NCI-H82 treated with DMSO at 0.1 percent for 48 hours (cell line): ENCODE data around the gene ELOVL7.
"Not testable (repeated sequence)": the region's sequence is repeated elsewhere in the genome, so short reads cannot be mapped to it uniquely, and the experiment has no call there.

Experiments
- DNase-seq: peaks from one replicate; lab custom pipeline; 2025; ENCODE audit not compliant: unreplicated experiment; lab: John Stamatoyannopoulos, UW

The ELOVL7 gene

DNA sequence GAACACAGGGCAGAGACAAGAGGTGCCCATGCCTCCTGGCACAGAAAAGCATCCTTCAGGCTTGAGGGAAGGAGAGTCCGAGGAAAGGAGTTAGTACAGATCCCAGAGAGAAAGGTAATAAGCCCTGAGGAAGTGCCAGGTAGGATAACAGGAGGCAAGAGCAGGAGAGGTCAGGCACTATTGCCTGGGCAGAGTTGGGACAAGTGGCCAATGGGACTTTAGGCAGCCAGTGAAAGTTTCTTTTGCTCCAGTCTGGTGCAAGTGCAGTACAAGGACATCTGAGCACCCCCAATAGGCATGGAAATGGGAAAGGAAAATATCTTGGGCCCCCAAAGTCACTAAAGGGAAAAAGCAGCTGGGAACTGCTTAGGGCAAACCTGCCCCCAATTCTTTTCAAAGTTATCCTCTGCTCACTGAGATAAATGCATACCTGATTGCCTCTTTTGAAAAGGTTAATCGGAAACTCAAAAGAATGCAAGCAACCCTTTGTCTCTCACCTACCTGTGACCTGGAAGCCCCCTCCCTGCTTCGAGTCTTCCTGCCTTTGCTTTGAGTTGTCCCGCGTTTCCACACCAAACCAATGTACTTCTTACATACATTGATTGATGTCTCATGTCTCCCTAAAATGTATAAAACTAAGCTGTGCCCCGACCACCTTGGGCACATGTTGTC, 46.5 kb downstream of the ELOVL7 start:
- no peak for DNase-seq

DNA sequence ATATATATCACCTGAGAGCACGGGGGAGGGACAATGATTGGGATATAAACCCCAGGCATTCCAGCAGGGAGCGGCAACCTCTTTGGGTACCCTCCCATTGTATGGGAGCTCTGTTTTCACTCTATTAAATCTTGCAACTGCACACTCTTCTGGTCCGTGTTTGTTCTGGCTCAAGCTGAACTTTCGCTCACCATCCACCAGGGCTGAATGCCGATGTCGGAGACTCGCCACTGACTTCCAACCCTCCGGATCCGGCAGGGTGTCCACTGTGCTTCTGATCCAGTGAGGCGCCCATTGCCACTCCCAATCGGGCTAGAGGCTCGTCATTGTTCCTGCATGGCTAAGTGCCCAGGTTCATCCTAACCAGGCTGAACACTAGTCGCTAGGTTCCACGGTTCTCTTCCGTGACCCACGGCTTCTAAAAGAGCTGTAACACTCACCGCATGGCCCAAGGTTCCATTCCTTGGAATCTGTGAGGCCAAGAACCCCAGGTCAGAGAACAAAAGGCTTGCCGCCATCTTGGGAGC, 48.6 kb downstream of the ELOVL7 start:
- DNase-seq, result not testable (repeated sequence)

DNA sequence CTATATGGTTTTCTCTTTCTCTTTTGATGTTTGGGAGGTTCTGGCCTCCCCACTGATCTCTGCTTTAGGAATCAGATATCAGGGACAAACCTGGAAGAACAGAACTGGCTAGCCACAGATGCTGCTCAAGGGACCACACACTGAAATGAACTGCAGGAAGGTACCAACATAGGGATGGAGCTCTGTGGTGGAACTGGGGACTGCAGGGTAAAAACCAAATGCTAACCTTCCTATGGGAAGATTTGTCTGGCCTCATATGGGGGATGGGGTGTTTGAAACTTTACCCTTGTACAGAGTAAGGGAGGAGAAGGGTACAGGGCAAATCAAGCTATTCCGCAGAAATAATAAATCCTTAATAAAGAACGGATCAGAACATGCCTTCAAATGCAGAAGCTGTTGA, 49.4 kb downstream of the ELOVL7 start:
- DNase-seq, result no peak

DNA sequence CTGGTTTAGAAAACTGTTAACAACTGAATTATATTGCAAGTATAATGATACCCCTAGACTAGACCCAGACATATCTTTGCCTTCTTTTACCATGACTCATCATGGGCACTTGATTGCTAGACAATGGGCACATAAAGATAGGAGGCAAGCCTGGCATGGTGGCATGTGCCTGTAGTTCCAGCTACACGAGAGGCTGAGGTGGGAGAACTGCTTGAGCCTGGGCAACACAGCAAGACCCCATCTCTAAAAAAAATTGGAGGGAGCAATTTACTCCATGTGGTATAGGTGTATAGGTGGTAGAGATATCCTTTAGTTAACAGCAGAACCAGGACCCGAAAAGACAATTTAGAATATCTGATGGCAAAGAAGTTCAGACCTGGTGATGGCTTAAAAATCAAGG, 51.6 kb downstream of the ELOVL7 start:
- DNase-seq, result no peak

DNA sequence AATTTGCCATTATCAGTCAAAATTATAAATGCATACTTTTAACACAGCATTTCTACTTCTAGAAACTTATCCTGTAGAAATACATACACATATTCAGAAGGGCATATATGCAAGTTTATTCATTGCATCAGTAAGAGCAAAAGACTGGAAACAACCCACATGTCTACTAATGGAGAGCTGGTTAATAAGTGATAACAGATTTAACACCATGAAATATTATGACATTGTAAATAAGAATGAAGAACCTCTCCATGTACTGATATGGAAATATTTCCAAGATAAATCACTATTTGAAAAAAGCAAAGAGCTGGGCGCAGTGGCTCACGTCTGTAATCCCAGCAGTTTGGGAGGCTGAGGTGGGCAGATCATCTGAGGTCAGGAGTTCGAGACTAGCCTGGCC, 54.5 kb downstream of the ELOVL7 start:
- DNase-seq, result no peak

DNA sequence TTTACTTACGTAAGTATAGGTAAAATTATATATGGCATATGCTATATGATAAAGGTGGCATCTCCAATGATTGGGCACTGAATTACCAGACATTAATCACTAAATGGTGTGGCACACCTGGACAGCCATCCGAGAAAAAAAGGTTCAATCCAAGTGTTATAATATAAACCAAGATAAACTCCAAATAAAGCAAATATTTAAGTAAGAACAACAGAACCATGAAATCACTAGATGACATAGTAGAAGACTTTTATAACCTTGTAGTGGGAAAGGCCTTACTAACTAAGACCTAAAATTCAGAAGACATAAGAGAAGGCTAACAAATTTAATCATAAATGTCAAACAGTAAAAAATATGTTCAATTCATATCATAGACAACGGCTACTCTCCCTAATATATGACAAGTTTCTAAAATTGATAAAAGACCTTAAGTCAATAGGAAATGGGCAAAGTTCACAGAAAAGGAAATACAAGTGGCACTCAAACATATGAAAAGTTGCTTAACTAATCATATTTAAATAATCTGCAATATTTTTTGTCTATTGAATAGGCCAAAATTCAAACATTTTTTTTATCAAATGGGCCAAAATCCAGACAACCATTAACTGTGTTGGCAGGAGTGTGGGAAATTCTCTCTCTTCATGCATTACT, 55.1 kb downstream of the ELOVL7 start:
- DNase-seq, result no peak

DNA sequence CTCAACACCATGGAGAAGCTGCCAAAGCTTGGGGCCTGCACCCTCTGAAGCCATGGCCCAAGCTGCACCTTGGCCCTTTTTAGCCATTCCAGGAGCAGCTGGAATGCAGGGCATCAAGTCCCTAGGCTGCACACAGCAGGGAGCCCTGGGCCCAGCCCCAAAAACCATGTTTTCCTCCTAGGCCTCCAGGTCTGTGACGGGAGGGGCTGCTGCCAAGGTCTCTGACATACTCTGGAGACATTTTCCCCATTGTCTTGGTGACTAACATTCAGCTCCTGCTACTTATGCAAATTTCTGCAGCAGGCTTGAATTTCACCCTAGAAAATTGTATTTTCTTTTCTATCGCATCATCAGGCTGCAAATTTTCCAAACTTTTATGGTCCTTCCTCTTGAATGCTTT, 64.6 kb downstream of the ELOVL7 start:
- DNase-seq, result no peak

DNA sequence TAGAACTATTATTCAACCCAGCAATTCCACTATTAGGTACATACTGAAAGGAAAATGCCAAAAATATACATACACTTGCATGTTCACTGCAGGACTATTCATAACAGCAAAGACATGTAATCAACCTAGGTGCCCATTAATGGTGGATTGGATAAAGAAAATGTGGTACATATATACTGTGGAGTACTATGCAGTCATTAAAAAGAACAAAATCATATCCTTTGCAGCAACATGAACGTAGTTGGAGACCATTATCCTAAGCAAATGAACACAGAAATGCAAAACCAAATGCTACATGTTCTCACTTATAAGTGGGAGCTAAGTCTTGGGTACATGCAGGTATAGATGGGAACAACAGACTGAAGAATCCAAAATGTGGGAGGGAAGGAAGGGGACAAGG, 67.7 kb downstream of the ELOVL7 start:
- no peak for DNase-seq

DNA sequence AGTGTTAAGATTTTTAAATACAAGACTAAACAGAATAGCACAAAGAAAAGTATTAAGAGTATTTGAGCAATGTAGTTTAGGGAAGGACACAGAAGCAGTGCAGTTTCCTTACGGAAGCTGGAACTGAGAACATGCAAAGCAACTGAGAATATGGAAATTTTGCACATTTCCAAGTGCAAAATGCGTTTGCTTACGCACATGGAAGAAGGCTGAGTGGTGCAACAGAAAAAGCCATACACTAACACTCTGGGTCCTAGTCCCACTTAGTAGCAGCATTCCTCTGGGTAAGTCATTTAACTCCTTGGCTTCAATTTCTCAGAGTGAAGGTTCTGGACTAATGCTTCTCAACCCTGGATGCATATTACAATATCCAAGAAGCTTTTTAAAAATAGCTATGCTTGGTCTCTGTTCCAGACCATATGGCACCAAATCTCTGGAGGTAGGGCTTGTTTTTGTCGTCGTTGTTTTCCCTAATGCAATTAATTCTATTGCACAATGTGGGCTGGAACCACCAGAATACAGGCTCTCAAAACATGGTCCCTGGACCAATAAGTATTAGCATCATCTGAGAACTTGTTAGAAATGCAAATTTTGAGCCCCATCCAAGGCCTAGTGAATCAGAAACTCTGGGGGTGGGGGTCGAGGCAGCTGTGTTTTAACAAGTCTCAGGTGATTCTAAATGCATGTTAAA, 78.9 kb downstream of the ELOVL7 start:
- no peak for DNase-seq

DNA sequence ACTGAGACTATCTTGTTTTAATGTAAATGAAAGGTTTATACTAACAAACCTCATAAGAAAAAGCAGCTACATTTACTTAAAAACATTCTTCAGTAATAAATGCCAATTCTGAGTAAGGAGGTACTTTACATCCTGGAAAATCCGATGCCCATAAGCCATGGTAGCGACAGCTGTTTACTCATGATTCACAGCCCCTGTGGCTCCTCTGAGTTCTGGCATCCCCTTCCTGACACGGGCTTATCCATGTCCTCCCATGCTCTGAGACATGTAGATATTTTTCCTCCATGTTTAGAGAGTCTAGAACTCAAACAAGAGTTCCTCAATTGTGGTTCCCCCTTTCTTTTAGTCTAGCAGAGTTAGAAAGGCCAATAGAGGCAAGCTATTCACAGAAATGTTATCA, 81.0 kb downstream of the ELOVL7 start:
- DNase-seq, result no peak

DNA sequence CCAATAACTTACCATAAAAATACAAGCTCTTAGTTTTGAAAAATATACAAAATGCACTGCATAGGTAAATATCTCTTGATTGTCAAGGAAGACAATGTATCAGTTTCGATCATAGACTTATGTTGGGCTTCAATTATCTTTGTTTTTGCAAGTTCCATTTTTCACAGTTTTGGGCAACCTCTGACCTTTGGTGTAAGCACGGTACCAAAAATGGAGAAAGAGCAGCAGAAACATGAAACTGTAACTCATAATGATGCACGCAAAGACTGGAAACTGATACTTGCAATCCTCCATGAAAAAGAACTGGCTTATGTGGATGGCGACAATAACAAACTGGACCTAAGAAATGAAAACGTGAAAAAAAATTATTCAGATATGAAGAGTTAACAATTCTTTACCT, 89.6 kb downstream of the ELOVL7 start:
- no peak for DNase-seq

DNA sequence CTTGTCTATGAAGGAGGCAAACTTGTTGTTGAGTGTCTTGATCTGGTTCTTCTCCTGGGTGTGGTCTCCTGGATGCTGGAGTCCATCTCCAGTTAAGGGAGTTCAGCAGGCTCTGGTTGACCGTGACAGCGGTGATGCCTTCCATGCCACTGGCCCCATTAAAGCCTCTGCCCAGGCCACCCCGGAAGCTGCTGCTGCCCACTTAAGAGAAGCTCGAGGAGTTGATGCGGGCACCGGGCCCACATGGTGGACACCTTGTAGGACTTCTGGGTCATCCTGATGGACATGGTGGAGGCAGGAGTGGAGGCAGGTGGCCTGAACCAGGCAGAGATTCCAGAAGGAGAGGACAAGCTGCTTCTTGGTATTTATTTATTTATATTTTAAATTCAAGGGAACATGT, 99.4 kb downstream of the ELOVL7 start:
- no peak for DNase-seq

DNA sequence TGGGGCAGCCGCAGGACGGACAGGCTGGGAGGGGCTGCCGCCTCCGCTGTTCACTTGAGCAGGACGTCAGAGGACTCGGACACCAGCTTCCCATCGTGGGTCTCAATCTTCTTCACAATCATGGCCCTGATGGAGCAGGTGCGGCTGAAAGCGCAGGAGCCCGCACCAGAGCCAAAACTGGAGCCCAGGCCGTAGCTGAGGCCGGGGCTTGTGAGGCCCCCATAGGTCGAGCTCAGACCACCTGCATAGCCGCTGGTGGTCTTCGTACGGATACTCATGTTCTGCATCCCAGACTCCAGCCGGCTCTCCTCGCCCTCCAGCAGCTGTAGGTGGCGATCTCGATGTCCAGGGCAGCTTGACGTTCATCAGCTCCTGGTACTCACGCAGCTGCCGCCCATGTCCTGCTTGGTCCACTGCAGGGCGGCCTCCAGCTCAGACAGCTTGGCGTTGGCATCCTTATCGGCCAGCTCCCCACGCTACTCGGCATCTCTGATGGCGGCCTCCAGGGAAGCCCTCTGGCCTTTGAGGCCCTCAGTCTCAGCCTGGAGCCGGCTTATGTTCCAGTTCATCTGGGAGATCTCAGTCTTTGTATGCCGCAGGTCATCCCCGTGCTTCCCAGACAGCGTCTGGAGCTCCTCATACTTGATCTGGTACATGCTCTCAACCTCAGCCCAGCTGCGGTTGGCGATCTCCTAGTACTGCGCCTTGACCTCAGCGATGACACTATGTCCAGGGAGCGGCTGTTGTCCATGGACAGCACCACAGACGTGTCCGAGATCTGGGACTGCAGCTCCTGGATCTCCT, 100.4 kb downstream of the ELOVL7 start:
- no peak for DNase-seq

DNA sequence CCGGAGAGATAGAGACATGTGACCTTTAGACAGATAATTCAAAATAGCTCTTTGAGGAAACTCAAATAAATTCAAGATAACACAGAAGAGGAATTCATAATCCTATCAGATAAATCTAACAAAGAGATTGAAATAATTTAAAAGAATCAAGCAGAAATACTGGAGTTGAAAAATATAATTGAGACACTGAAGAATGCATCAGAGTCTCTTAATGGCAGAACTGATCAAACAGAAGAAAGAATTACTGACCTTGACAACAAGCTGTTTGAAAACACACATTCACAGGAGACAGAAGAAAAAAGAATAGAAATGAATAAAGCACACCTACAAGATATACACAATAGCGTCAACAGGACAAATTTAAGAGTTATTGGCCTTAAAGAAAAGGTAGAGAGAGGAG, 103.7 kb downstream of the ELOVL7 start:
- DNase-seq, result no peak

DNA sequence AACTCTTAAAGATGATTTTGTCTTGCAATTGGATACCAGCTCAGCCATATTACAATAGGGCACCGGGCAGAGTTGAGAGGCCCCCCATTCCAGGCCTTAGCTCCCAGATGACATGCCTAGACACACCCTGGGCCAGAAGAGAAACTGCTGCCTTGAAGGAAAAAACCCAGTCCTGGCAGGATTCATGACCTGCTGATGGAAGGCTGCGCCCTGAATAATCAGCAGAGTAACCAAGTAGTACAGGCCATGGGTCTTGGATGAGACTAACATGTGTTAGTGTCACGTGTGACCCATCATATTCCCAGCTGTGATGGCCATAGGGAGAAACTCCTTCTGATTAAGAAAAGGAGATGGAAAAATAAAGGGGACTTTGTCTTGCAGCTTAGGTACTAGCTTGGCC, 105.1 kb downstream of the ELOVL7 start:
- no peak for DNase-seq

DNA sequence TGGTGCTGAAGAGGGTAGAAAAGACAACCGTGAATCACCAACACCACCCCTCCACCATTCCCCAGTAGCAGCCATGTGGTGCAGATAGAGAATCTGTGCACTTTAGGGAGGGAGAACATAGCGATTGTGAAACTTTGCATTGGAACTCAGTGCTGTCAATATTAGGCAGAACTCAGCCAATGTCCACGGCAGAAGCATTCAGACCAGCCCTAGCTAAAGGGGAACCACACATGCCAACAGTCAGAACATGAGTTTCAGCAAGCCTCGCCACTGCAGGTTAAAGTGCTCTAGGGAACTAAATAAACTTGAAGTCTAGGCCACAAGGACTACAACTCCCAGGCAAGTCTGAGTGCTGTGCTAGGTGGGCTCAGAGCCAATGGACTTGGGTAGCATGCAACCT, 105.6 kb downstream of the ELOVL7 start:
- DNase-seq, result no peak

DNA sequence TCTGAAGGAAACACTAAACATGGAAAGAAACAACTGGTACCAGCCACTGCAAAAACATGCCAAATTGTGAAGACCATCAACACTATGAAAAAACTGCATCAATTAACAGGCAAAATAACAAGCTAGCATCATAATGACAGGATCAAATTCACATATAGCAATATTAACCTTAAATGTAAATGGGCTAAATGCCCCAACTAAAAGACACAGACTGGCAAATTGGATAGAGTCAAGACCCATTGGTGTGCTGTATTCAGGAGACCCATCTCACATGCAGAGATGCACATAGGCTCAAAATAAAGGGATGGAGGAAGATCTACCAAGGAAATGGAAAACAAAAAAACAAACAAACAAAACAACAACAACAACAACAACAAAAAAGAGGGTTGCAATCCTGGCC, 113.2 kb downstream of the ELOVL7 start:
- not testable (repeated sequence) for DNase-seq

DNA sequence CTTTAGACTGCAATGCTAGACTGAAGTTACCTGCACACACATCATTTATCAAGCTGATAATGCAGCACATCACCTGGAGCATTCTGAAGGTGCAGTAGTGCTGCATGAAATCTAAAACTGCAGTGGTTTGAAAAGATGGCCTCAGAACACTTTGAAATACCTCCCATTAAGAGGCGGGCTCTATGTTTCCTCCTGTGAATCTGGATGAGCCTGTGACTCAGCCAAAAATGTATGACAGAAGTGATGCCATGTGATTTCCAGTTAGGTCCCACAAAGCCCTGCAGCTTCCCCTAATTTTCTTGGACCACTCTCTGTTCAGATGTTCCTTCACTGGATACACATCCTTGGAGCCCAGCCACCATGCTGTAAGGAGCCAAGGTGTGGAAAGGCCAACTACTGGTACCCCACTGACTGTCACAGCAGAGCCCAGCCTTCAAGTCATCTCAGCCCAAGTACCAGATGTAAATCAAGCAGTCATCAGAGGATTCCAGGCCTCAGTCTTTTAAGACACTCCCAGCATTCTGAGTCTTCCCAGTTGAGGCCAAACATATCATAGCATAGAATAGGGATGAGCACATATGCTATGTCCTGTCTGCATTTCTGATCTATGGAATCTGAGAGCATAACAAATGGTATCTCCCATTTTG, 116.9 kb downstream of the ELOVL7 start:
- DNase-seq, result no peak

DNA sequence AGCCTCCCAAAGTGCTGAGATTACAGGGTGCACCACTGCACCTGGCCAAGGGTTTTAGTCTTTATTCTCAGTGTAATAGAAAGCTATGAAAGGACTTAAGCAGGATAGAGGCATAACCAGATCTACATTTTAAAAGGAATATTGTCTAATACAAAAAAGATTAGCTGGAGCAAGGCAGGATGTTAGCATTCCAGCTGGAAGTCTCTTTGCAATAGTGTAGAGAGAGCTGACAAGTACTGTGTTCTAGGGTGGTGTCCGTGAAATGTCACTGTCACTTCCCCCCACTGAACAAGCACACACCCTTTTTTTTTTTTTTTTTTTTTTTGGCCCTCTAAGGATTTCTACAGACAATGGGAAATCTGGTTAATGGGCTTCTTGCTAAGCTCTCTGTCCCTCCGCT, 119.9 kb downstream of the ELOVL7 start:
- no peak for DNase-seq

DNA sequence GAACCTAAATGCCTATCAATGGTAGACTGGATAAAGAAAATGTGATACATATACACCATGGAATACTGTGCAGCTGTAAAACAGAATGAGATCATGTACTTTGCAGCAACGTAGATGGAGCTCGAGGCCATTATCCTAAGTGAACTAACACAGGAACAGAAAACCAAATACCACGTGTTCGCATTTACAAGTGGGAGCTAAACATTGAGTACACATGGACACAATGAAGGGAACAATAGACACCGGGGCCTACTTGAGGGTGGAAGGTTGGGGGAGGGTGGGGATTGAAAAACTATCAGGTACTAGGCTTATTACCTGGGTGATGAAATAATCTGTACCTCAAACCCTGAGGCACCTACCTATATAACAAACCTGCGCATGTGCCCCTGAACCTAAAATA, 121.7 kb downstream of the ELOVL7 start:
- no peak for DNase-seq

DNA sequence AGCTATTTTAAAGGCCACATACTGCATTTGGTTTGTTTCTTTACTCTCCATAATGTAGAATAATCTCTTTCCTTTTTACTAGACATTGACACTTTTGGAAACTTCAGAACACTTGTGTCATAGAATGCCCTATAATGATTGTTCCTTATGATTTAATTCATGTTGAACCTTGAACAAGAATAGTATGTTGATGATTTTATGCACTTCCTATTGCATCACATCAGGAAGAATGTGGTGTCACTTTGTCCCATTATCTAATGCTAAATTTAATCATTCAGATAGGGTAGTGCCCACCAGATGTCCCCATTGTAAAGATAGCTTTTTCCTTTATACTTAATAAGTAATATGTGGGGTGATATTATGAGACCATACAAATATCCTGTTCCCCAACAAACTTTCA, 124.7 kb downstream of the ELOVL7 start:
- DNase-seq, result no peak
